Astrocyte (in vitro differentiated cells and primary cell): Measurements from ENCODE around the gene PLXND1.

ENCODE experiments used
- CTCF ChIP-seq: IDR thresholded peaks from 2 replicates; pipeline ENCODE4 v1.5.1; 2011; ENCODE audit warnings: low read depth, mild to moderate bottlenecking, inconsistent platforms, low read length, moderate library complexity; ENCODE audit not compliant: insufficient read depth
- EZH2 ChIP-seq: IDR thresholded peaks from 2 replicates; pipeline ENCODE4 v1.6.1; 2012; ENCODE audit warnings: mild to moderate bottlenecking, low read length, inconsistent platforms; ENCODE audit not compliant: insufficient read depth

- TF ChIP-seq CTCF (no peak), EZH2 (no peak)
These were observed 34.6 kb downstream of the PLXND1 start for GRCh38 chr3:129571605-129572547.
